Mammary epithelial cell (primary cell): ENCODE measurements around the gene PCBP2.

Source experiments
- CTCF ChIP-seq, 2 donors: IDR thresholded peaks in 1 of 2; conservative IDR thresholded peaks in 1 of 2; 2 replicates each; pipeline ENCODE4 v1.5.1; 2011 to 2012; ENCODE audit warnings: inconsistent platforms in 2 of 2, low read length in 2 of 2, mild to moderate bottlenecking in 2 of 2, control low read depth in 1 of 2, low read depth in 1 of 2; ENCODE audit not compliant: insufficient read depth in 1 of 2; ENCODE audit errors: extremely low read depth in 1 of 2
- EZH2 ChIP-seq: IDR thresholded peaks from 2 replicates; pipeline ENCODE4 v1.6.1; 2012; ENCODE audit warnings: low read length, inconsistent platforms, borderline replicate concordance

- no peak for TF ChIP-seq CTCF (conservative IDR thresholded peaks at IDR 0.05 in 1 of 2, IDR thresholded peaks at IDR 0.05 in 1 of 2; ENCODE audit: extremely low read depth in 1 of 2, insufficient read depth in 1 of 2, low read depth in 1 of 2, low read length in 2 of 2)
- TF ChIP-seq EZH2 = no peak
Measured at GRCh38 chr12:53467880-53468279, 16.0 kb downstream of the PCBP2 start.
